Choroid plexus epithelial cell (primary cell): Measurements from ENCODE around the gene FBL.
A peak's percentile ranks its signal among the peaks of the same experiment; 100 is the strongest.
"Not testable (repeated sequence)": the region's sequence is repeated elsewhere in the genome, so short reads cannot be mapped to it uniquely, and the experiment has no call there.

Experiments used
- DNase-seq: peaks from one replicate; pipeline ENCODE4 v3.0.0-alpha.2; 2010; ENCODE audit warnings: low read depth
- H3K4me3 ChIP-seq: 2 replicates; pipeline ENCODE4 v1.5.1; 2011; ENCODE audit warnings: low read depth, mild to moderate bottlenecking, control low read depth, low read length, moderate library complexity
- CTCF ChIP-seq: conservative IDR thresholded peaks from 2 replicates; pipeline ENCODE4 v1.5.1; 2011; ENCODE audit warnings: low read depth, mild to moderate bottlenecking, control low read depth, inconsistent platforms, low read length, moderate library complexity

Gene FBL

DNA sequence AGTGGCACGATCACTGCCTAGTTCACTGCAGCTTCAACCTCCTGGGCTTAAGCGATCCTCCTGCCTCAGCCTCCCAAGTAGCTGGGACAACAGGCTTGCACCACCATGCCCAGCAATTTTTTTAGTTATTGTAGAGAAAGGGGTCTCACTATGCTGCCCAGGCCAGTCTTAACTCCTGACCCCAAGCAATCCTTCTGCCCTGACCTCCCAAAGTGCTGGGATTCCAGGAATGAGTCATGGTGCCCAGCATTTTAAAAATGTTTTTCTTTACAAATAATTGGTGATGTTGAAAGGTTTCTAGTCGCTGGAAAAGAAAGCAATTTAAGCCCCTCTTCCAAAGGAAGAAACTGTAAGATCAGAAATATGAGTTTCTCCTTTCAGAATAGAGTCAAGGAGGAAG, 31.6 kb downstream of the FBL start:
- H3K4me3 ChIP-seq: no peak overlapping the region
- DNase-seq: peak; percentile 23
- no peak for TF ChIP-seq CTCF

DNA sequence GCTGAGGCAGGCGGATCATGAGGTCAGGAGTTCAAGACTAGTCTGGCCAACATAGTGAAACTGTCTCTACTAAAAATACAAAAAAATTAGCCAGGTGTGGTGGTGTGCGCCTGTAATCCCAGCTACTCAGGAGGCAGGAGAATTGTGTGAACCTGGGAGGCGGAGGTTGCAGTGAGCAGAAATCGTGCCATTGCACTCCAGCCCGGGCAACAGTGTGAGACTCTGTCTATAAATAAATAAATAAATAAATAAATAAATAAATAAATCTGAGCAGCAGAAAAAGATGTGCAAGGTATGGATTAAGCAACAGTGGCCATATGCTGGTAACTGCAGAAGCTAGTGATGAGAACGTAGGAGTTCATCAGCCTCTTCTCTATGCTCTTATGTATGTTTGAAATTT, 32.1 kb downstream of the FBL start:
- not testable (repeated sequence) for H3K4me3 ChIP-seq, DNase-seq

GRCh38 chr19:39813264-39813993, 32.8 kb downstream of the FBL start:
- no peak overlapping the region for H3K4me3 ChIP-seq
- no peak for DNase-seq
- no peak for TF ChIP-seq CTCF

DNA sequence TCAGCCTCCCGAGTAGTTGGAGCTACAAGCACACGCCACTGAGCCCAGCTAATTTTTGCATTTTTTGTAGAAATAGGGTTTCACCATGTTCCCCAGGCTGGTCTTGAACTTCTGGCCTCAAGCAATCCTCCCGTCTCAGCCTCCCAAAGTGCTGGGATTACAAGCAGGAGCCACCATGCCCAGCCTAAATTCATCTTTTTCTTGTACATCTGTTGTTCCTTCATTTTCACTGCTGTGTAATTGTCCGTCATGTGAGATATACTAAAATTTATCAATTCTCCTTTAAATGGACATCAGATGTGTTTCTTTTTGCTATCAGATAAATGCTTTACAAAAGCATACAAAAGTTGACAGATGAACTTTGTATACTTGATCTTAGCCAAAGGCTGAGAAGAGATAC, 35.1 kb downstream of the FBL start:
- DNase-seq: no peak
- no peak for TF ChIP-seq CTCF
- no peak overlapping the region for H3K4me3 ChIP-seq

GRCh38 chr19:39810424-39810823, 35.8 kb downstream of the FBL start:
- DNase-seq: no peak
- no peak for TF ChIP-seq CTCF
- H3K4me3 ChIP-seq: no peak overlapping the region

GRCh38 chr19:39809368-39809767, 36.8 kb downstream of the FBL start:
- no peak for TF ChIP-seq CTCF
- no peak for DNase-seq
- H3K4me3 ChIP-seq: no peak overlapping the region

GRCh38 chr19:39808688-39809087, 37.5 kb downstream of the FBL start:
- not testable (repeated sequence) for DNase-seq, H3K4me3 ChIP-seq

DNA sequence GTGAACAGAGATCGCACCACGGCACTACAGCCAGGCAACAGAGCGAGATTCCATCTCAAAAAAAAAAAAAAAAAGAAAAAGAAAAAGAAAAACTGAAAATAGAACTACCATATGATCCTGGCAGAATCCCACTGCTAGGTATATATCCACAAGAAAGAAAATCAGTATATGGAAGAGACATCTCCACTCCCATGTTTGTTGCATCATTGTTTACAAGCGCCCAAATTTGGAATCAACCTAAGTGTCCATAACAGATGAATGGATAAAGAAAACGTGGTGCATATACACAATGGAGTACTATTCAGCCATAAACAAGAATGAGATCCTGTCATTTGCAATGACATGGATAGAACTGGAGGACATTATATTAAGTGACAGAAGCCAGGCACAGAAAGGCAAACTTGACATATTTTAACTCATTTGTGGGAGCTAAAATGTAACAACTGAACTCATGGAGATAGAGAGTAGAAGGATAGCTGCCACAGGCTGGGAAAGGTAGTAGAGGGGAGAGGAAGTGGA, 38.3 kb downstream of the FBL start:
- no peak overlapping the region for H3K4me3 ChIP-seq
- TF ChIP-seq CTCF: no peak
- DNase-seq: no peak
